Activated gamma-delta T cell treated with Interleukin-2 at 50 U/mL for 16 hours (primary cell): ENCODE measurements around the gene ASPHD1.
"Not testable (repeated sequence)": the region's sequence is repeated elsewhere in the genome, so short reads cannot be mapped to it uniquely, and the experiment has no call there.

Source experiments
- DNase-seq: peaks from one replicate; pipeline ENCODE4 v3.0.0-alpha.2; 2020

ASPHD1 gene

GRCh38 chr16:29878172-29878571 lies 22.1 kb upstream of the ASPHD1 start:
- no peak for DNase-seq

DNA sequence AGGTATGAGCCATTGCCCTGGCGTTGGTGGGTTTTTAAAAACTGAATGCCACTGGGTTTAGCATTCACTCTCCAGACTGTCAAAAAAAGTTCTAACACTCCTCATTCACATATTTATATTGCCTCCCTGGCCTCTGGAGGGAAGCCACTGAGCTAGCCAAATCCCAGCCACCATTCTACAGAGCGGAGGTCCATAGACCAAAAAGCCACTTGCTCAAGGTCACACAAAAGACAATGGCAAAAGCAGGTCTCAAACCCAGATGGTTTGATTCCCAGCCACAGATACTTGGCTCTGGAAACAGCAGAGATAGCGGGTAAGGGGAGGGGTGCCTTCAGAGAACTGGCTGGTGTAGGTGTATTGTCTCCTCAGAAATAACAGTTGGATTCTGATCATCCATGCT lies 19.2 kb upstream of the ASPHD1 start:
- no peak for DNase-seq

GRCh38 chr16:29883987-29884386 lies 16.3 kb upstream of the ASPHD1 start:
- no peak for DNase-seq

DNA sequence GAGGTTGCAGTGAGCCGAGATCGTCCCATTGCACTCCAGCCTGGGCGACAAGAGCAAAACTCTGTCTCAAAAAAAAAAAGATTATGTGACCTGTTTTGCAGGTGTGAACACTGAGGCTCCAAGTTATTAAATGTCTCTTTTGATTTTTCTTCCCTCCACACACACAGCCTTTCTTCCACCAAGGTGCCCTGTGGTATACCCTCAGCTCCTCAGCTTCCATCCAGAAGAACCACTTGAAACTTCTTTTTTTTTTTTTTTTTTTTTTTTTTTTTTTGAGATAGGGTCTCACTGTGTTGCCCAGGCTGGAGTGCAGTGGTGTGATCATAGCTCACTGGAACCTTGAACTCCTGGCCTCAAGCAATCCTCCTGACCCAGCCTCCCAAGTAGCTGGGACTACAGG lies 10.9 kb upstream of the ASPHD1 start:
- DNase-seq = not testable (repeated sequence)

- no peak for DNase-seq
Measured at GRCh38 chr16:29891525-29892457, 8.5 kb upstream of the ASPHD1 start.

DNA sequence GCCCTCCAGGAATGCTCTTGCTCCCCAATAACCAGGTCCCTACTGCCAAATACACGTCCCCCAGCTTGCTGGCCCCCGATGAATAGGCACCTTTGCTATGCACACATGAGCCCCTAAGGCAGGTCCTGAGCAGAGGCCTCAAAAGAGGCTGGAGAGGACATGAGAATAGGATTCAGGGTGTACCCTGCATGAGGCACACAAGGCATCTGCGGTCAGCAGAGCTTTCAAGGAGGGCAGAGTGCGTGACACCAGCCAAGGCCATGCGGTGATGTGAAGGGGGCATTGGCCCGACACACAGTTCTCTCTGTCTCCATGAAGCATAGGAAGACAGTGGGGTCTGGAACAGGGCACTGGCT lies 7.9 kb upstream of the ASPHD1 start:
- DNase-seq = no peak

DNA sequence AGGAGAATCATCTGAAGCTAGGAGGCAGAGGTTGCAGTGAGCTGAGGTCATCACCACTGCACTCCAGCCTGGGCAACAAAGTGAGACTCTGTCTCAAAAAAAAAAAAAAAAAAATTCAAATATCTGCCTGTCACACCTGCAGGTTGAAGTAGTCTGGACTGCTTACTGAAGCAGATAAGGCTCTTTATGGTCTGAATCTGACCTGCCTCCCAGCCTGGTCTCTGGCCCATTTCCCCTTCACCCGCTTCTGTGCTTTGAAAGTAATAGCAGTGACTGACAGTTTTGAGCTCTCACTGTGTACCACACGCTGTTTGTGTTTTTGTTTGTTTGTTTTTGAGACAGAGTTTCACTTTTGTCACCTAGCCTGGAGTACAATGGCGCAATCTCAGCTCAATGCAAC lies 6.7 kb upstream of the ASPHD1 start:
- no peak for DNase-seq

- no peak for DNase-seq
Measured at GRCh38 chr16:29894352-29894751, 5.9 kb upstream of the ASPHD1 start.

DNA sequence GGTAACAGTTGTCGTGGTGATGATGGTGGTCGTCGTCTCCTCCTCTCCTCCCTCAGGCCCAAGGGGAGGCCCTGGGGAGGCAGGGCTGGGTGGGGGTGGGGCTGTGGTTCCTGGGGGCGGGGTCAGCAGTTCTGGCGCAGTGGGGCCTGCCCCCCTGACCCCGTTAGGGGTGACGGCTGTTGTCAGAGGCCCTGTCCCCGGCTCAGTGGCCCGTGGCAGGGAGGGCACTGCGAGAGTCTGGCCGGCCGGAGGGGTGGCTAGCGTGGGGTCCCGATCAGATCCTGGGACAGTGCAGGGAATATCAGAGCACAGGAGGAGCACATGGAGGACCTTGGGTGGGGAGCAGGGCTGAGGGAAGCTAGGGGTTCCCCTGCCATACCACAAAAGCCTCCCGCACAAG lies 3.4 kb upstream of the ASPHD1 start:
- no peak for DNase-seq

GRCh38 chr16:29897333-29897732 lies 3.0 kb upstream of the ASPHD1 start:
- no peak for DNase-seq

DNA sequence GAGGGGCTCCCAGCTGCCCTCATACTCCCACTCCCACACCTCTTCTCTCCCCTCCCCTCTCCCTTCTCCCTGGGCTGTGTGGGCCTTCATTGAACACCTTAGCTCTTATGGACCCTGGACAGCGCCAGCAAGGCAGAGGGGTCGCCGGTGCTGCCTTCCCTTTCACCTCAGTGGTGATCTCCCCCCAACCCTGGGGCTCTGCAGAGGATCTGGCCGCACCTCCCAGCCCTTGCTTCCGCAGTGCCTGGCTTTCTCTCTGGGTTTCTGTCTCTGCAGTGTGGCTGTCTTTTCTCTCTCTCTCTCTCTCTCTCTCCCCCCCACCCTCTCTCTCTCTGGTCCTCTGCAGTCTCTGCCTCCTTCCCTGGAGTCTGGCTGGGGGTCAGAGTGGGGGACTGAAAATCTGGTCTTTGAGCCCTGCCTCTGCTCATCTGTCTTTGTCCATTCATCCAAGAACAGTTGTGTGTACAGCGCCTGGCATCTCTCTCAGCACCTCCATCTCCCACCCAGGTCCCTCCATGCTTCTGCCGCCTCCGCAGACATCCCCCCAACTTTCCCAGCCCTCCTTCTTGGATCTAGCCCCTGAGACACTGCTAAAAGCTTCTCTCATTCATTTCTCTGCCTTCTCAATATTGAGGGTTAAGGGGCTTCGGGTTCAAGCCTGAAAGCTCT lies 2.0 kb upstream of the ASPHD1 start:
- DNase-seq = no peak

DNA sequence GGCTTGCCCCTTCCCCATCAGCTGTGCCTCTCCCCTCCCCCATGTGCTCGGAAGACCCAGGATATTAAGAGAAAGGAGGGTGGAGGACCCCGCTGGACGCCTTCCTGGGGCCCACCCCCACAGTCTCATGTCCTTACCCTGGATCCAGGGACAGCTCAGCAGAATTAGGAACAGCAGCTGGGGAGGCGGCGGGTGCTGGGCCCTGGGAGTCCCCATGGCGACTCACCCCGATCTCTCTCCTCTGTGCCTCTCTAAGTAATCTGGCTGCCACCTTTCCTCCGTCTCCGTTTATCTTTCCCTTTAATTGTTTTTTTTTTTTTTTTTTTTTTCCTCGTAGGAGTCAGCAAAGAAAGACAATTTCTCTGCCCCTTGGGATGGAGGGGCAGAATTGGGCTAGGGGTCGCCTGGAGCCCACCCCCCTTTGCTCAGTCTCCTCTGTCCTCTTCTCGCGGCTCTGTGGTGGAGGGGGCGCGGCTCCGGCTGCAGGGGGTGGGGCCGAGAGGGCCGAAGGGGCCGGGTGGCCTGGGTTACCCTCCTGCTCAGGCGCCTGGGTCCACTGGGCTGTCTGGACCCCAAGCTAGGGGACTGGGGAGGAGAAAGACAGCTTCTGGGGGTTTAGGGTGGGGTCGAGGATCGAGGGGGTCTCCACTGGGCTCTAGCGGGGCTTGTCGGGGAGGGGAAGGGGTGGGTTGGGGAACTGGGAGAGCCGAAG lies 1.3 kb upstream of the ASPHD1 start:
- DNase-seq = no peak

DNA sequence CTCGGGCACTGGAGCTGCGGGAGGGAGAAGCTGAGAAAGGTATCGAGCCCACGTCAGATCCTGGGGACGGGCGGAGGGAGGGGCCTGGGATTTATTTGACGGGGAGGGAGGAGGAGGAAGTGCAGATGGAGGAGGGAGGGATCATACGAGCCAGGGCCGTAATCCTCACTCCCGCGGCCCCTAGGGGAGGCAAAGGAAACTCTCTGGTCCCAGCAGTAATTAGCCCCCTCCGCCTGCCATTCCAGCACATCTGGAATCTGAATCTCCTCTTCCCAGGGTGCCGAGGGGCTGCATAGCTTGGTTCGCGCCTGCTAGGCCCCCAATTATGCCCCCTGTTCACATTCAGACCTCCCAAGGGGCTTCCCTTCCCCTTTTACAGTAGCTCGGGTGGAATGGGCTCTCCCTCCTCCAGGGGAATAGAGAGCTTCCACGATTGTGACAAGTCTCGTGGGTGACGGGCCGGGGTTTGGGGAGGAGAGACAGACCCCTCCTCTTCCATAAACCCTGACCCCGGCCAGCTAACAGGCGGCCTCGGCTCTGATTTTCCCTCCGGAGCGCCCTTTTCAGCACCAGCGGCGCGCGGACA lies 679 bp upstream of the ASPHD1 start, which contains the start of gene SEZ6L2:
Gene SEZ6L2, minus strand, starts transcription at position 35 of the 586 bp plus-strand sequence. CDS start 531 bp downstream, outside the sequence.
- DNase-seq = peak; percentile 75

DNA sequence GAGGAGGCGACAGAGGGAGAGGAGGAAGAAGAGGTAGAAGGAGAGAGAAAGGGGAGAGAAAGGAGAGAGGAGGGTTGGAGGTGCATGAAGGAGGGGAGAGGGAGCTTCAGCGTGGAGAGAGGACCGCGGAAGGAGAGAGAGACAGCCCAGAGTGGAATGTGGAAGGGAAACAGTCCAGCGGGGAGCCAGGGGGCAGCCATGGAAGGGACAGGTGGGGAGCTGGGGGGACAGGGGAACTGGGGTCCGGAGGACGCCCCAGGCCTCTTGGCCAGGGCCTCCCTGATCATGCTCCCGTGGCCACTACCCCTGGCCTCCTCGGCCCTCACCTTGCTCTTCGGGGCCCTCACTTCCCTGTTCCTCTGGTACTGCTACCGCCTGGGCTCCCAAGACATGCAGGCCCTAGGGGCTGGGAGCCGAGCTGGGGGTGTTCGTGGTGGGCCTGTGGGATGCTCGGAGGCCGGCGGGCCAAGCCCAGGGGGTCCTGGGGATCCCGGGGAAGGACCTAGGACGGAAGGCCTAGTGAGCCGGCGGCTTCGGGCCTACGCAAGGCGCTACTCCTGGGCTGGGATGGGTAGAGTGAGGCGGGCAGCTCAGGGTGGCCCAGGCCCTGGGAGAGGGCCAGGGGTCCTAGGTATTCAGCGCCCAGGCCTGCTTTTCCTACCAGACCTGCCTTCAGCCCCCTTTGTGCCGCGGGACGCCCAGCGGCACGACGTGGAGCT lies 759 bp downstream of the ASPHD1 start:
- DNase-seq = no peak

DNA sequence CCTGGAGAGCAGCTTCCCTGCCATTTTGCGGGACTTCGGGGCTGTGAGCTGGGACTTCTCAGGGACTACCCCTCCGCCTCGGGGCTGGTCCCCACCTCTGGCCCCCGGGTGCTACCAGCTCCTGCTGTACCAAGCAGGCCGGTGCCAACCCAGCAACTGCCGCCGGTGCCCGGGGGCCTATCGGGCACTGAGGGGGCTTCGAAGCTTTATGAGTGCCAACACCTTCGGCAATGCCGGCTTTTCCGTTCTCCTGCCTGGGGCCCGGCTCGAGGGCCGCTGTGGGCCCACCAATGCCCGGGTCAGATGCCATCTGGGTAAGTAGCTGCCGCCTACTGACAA lies 1.3 kb downstream of the ASPHD1 start:
- DNase-seq = no peak

- DNase-seq = no peak
Measured at GRCh38 chr16:29903590-29903989, 3.3 kb downstream of the ASPHD1 start.

GRCh38 chr16:29904947-29905346 lies 4.7 kb downstream of the ASPHD1 start:
- DNase-seq = no peak

DNA sequence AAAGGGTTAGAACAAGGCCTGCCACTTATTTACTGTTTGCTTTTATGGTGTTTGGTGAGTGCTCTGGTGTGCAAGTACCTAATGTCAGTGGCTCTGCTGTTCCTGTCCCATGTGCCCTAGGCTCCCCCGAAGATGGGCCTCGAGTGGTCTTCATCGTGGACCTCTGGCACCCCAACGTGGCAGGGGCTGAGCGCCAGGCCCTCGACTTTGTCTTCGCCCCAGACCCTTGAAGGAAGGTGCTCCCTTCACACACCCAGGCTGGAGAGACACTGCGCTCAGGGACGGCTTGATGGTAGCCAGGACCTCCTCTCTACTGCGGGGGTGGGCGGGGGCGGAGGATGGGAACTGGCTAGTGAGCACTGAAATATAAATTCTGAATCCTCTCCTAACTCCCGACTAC lies 5.4 kb downstream of the ASPHD1 start:
- no peak for DNase-seq

DNA sequence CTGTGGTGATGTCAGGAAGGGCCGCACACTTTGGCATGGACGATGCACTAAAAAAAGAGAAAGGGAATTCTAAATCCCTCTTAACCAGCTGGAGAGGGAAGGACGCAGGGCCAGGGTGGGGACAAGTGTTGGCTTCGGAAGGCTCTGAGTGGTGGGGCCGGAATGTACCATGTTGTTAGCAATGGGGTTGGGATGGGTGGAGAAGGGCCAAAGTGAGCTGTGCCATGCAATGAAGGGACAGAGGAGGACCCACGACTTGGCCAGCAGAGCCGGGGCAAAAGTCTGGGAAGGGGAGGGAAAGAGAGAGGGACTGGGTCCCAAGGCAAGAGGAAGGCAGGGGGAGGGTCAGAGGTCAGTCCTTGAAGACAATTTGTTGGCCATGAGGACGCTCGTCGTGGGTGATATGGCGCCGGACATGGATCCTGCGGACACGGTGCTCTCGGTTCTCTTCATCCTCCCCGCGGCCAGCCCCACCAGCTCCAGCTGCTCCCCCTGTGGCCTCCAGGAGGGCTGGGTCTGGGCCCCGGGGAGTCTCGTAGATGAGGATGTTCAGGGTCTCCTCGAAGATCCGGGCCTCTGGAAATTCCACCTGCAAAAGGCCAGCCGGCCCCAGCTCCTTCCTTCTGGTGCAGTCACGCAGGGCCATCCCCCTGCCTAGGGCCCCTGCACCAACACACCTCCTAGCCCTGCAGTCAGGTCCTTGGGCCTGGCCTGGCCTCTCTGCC lies 6.4 kb downstream of the ASPHD1 start:
- DNase-seq = no peak

DNA sequence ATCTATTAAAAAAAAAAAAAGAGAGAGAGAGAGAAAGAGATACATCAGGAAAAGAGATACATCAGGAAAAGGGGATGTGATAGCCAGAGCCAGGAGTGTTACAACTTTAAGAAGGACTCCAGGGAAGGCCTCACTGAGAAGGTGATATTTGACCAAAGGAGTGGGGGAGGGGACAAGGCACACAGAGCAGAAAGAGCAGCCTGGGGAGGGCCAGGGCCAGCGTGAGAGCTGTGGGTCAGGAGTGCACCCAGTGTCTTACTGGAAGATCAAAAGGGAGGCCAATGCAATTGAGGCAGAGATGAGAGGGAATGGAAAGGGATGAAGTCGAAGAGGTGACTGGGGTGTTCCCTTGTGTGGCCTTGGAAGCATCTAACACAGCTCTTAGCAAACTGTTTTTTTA lies 7.7 kb downstream of the ASPHD1 start:
- DNase-seq = no peak

GRCh38 chr16:29908719-29909220 lies 8.5 kb downstream of the ASPHD1 start:
- no peak for DNase-seq

DNA sequence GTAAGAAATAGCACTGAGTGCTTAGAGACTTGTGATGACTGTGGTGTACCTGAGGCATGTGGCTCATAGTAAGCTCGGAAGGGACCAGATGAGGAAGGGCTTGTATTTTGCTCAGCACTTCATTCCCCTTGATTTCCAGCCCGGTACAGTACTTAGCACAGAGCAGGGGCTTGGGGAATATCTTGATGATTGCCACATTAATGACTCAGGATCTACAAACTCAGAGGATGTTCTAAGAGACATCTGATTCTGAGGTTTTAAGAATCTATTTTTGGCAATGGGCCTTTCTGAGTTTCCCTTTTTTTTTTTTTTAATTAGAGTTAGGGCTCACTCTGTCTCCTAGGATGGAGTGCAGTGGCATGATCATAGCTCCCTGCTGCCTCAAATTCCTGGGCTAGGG lies 9.1 kb downstream of the ASPHD1 start:
- no peak for DNase-seq
